Suprapubic skin (tissue), 4 donors: ENCODE results near the gene NFIA.

ENCODE experiments used
- CTCF ChIP-seq, 2 donors: fragments of 200-600 bp in 1 of 2; fragments of 450-650 bp in 1 of 2; sonication (generic) in 1 of 2; IDR thresholded peaks; one replicate each; pipeline ENCODE4 v1.5.1; 2016 to 2019; ENCODE audit warnings: antibody characterized with exemption in 2 of 2, mild to moderate bottlenecking in 1 of 2, moderate library complexity in 1 of 2
- POLR2A ChIP-seq, 2 donors: fragments of 450-650 bp; IDR thresholded peaks; one replicate each; pipeline ENCODE4 v1.6.1; 2017; ENCODE audit warnings: antibody characterized with exemption in 2 of 2, mild to moderate bottlenecking in 2 of 2, moderate library complexity in 2 of 2
- POLR2AphosphoS5 ChIP-seq, 3 donors: sonication (generic); formaldehyde crosslinking; IDR thresholded peaks; one replicate each; pipeline ENCODE4 v1.6.1; 2017; ENCODE audit warnings: antibody characterized with exemption in 3 of 3

- no peak for TF ChIP-seq CTCF (IDR thresholded peaks at IDR 0.05)
- no peak for TF ChIP-seq POLR2A (IDR thresholded peaks at IDR 0.05)
- no peak for TF ChIP-seq POLR2AphosphoS5 (IDR thresholded peaks at IDR 0.05)
Measured at GRCh38 chr1:61352845-61353435, 270.6 kb downstream of the NFIA start.
